Stimulated activated CD4-positive, alpha-beta T cell treated with anti-CD3 and anti-CD28 coated beads, Interleukin-12 subunit alpha, Interleukin-12 subunit beta, amount 100 ng/mL, for 24 hours (primary cell): ENCODE results near the gene VPS13D.
A peak's percentile ranks its signal among the peaks of the same experiment; 100 is the strongest.

ENCODE experiments used
- DNase-seq, 2 experiments: peaks; one replicate each; pipeline ENCODE4 v3.0.0-alpha.2; 2020; ENCODE audit warnings: low read depth in 2 of 2

VPS13D gene

GRCh38 chr1:12230549-12231275, 882 bp downstream of the VPS13D start:
- no peak for DNase-seq

GRCh38 chr1:12231276-12231595, 1.4 kb downstream of the VPS13D start:
- DNase-seq = no peak

- no peak for DNase-seq
Observed at GRCh38 chr1:12232221-12232620, 2.4 kb downstream of the VPS13D start.

GRCh38 chr1:12244078-12244477, 14.2 kb downstream of the VPS13D start:
- DNase-seq = no peak

GRCh38 chr1:12244585-12244984, 14.8 kb downstream of the VPS13D start:
- no peak for DNase-seq

- no peak for DNase-seq
Observed at GRCh38 chr1:12245116-12245515, 15.3 kb downstream of the VPS13D start.

- DNase-seq = no peak
Observed at GRCh38 chr1:12245733-12246132, 15.9 kb downstream of the VPS13D start.

GRCh38 chr1:12246584-12246983, 16.8 kb downstream of the VPS13D start:
- no peak for DNase-seq

GRCh38 chr1:12249181-12249580, 19.4 kb downstream of the VPS13D start:
- no peak for DNase-seq

- no peak for DNase-seq
Observed at GRCh38 chr1:12249748-12250147, 19.9 kb downstream of the VPS13D start.

GRCh38 chr1:12251442-12251841, 21.6 kb downstream of the VPS13D start:
- no peak for DNase-seq

GRCh38 chr1:12255913-12256312, 26.1 kb downstream of the VPS13D start:
- DNase-seq = no peak

GRCh38 chr1:12258272-12258671, 28.4 kb downstream of the VPS13D start:
- no peak for DNase-seq

- no peak for DNase-seq
Observed at GRCh38 chr1:12269351-12269750, 39.5 kb downstream of the VPS13D start.

- no peak for DNase-seq
Observed at GRCh38 chr1:12271033-12271432, 41.2 kb downstream of the VPS13D start.

- DNase-seq = no peak
Observed at GRCh38 chr1:12272770-12273169, 42.9 kb downstream of the VPS13D start.

- DNase-seq = peak in 1 of 2 experiments; percentile 30
Observed at GRCh38 chr1:12275370-12275769, 45.5 kb downstream of the VPS13D start.

- DNase-seq = no peak
Observed at GRCh38 chr1:12276225-12276624, 46.4 kb downstream of the VPS13D start.

GRCh38 chr1:12279003-12279402, 49.2 kb downstream of the VPS13D start:
- no peak for DNase-seq

GRCh38 chr1:12279728-12280464, 50.1 kb downstream of the VPS13D start:
- no peak for DNase-seq

- DNase-seq = no peak
Observed at GRCh38 chr1:12282142-12282541, 52.3 kb downstream of the VPS13D start.

GRCh38 chr1:12284486-12284885, 54.7 kb downstream of the VPS13D start:
- no peak for DNase-seq

- DNase-seq = no peak
Observed at GRCh38 chr1:12285496-12286143, 55.8 kb downstream of the VPS13D start.
